ENCODE data around the gene DPF3. TPM values are rescaled to one million over a fixed set of nuclear protein-coding genes. Genes with fewer than 3 reads are reported as not detected.

The DPF3 gene
- total and polyA plus RNA-seq, 9 of the 15 experiments (the other 6 are each of a cell fraction or from before 2014, with no cell fraction given), result 0.21 to 4.9 (median 1.2) TPM

GRCh38 chr14:72607386-72608130 lies 286.3 kb downstream of the DPF3 start:
- H3K4me3 ChIP-seq, result no peak overlapping the region
- no peak overlapping the region for H3K9ac ChIP-seq (ENCODE audit: insufficient read depth in 1 of 2, low read depth in 2 of 2, low read length in 2 of 2)
- no peak overlapping the region for H3K4me2 ChIP-seq (ENCODE audit: insufficient read depth, low read length)
- in situ Hi-C loops (cut with MboI), result no loop called here
- DNase-seq (ENCODE audit: extremely low read depth in 1 of 4, low spot score in 3 of 4) (no peak), ATAC-seq (no peak), FAIRE-seq (no peak)
- no peaks in the 10 kb centered on the region for H3K36me3 ChIP-seq (ENCODE audit: control insufficient read depth, insufficient read depth, low read length)
- no peak overlapping the region for H2AFZ ChIP-seq (ENCODE audit: low read depth, low read length)
- H3K4me1 ChIP-seq (replicated peaks in 1 of 2; ENCODE audit: control insufficient read depth in 2 of 2, insufficient read depth in 2 of 2, low read length in 2 of 2), result no peaks in the 10 kb centered on the region
- intact Hi-C loops (cut with micrococcal nuclease), result no loop called here
- H4K20me1 ChIP-seq (replicated peaks; ENCODE audit: control insufficient read depth, insufficient read depth, low read length), result no peaks in the 10 kb centered on the region
- 7% methylated on average over 7 of the region's 12 CpGs for WGBS (ENCODE audit: insufficient coverage, low coverage, missing lambda C conversion rate)
- BruUV-seq (replicated peaks), result no TSS peak
- no peaks in the 10 kb centered on the region for H3K9me1 ChIP-seq (ENCODE audit: control insufficient read depth, insufficient read depth, low read length)
- ChIA-PET POLR2A (interaction anchor here (1.0 kb wide), 1 partner anchor 9 kb away, joined by 3 read pairs; no protein-coding TSS in a partner anchor), CTCF (ENCODE audit: low intra/inter-chr PET ratio) (no interaction called here)
- no peak for TF ChIP-seq ZFPM2 (CRISPR knock-in tag; IDR thresholded peaks at IDR 0.05)
- TF ChIP-seq ZNF655 (CRISPR knock-in tag; IDR thresholded peaks at IDR 0.05), result no peak
- TF ChIP-seq GATAD2B (IDR thresholded peaks at IDR 0.05; ENCODE audit: borderline replicate concordance), result no peak
- TF ChIP-seq BRD4 (IDR thresholded peaks at IDR 0.05), result no peak
- no peak for TF ChIP-seq NR2C1 (IDR thresholded peaks at IDR 0.05)
- no peak for TF ChIP-seq NR2C1 (tag; IDR thresholded peaks at IDR 0.05)
- no peaks in the 10 kb centered on the region for H3K9me3 ChIP-seq (replicated peaks; ENCODE audit: control insufficient read depth, insufficient read depth, low read depth, low read length)
- H3K79me2 ChIP-seq (ENCODE audit: control insufficient read depth, insufficient read depth, low read length), result no peaks in the 10 kb centered on the region
- H3K27me3 ChIP-seq (ENCODE audit: control insufficient read depth in 2 of 2, insufficient read depth in 2 of 2, low read length in 2 of 2), result peaks cover 5 to 31% of the 10 kb centered on the region in 2 experiments
- no peak overlapping the region for H3K27ac ChIP-seq (ENCODE audit: extremely low read depth, low read depth, low read length)

Measured in K562 (cell line).